ENCODE measurements around the gene ZXDC.

ZXDC gene

GRCh38 chr3:126490619-126491018 lies 14.9 kb upstream of the ZXDC start:
- DNase-seq (ENCODE audit: low spot score) = no peak

GRCh38 chr3:126488886-126489569 lies 13.3 kb upstream of the ZXDC start:
- DNase-seq (ENCODE audit: low spot score) = no peak

- no peak for DNase-seq (ENCODE audit: low spot score)
These were observed 12.5 kb upstream of the ZXDC start for GRCh38 chr3:126488185-126488584.

- DNase-seq (ENCODE audit: low spot score) = no peak
These were observed 11.6 kb upstream of the ZXDC start for GRCh38 chr3:126487151-126487771.

- DNase-seq (ENCODE audit: low spot score) = no peak
These were observed 10.7 kb upstream of the ZXDC start for GRCh38 chr3:126486360-126486847.

- DNase-seq (ENCODE audit: low spot score) = no peak
These were observed 10.3 kb upstream of the ZXDC start for GRCh38 chr3:126485956-126486355.

GRCh38 chr3:126485176-126485897 lies 9.6 kb upstream of the ZXDC start:
- no peak for DNase-seq (ENCODE audit: low spot score)

GRCh38 chr3:126484662-126485061 lies 9.0 kb upstream of the ZXDC start:
- DNase-seq (ENCODE audit: low spot score) = no peak

- no peak for DNase-seq (ENCODE audit: low spot score)
These were observed 8.5 kb upstream of the ZXDC start for GRCh38 chr3:126484148-126484547.

- no peak for DNase-seq (ENCODE audit: low spot score)
These were observed 7.7 kb upstream of the ZXDC start for GRCh38 chr3:126483321-126483761.

- DNase-seq (ENCODE audit: low spot score) = no peak
These were observed 7.0 kb upstream of the ZXDC start for GRCh38 chr3:126482503-126483255.

GRCh38 chr3:126481808-126482502 lies 6.3 kb upstream of the ZXDC start:
- DNase-seq (ENCODE audit: low spot score) = no peak

- no peak for DNase-seq (ENCODE audit: low spot score)
These were observed 5.2 kb upstream of the ZXDC start for GRCh38 chr3:126480861-126481260.

GRCh38 chr3:126480206-126480605 lies 4.5 kb upstream of the ZXDC start:
- no peak for DNase-seq (ENCODE audit: low spot score)

- DNase-seq (ENCODE audit: low spot score) = no peak
These were observed 4.0 kb upstream of the ZXDC start for GRCh38 chr3:126479642-126480041.

- no peak for DNase-seq (ENCODE audit: low spot score)
These were observed 3.1 kb upstream of the ZXDC start for GRCh38 chr3:126478581-126479310.

GRCh38 chr3:126477061-126477380 lies 1.3 kb upstream of the ZXDC start:
- DNase-seq (ENCODE audit: low spot score) = no peak

- DNase-seq (ENCODE audit: low spot score) = no peak
These were observed 722 bp upstream of the ZXDC start for GRCh38 chr3:126476166-126477060.

- no peak for DNase-seq (ENCODE audit: low spot score)
These were observed 936 bp downstream of the ZXDC start for GRCh38 chr3:126474498-126475412.

Data from CD4-positive, alpha-beta T cell treated with Interleukin-6 at 100 ng/mL for 8 hours (primary cell).